HepG2 (cell line): ENCODE measurements around the gene PRMT5. TPM values are rescaled to one million over a fixed set of nuclear protein-coding genes. Genes with fewer than 3 reads are reported as not detected.

Experiments used
- ATF6 ChIP-seq: sonication (generic); formaldehyde crosslinking; conservative IDR thresholded peaks from 2 replicates; pipeline ENCODE4 v1.4.0; 2020; ENCODE audit warnings: missing genetic modification reagents
- KDM2A ChIP-seq: sonication (generic); formaldehyde crosslinking; IDR thresholded peaks from 2 replicates; pipeline ENCODE4 v1.4.0; 2020; ENCODE audit warnings: low read depth, missing genetic modification reagents, borderline replicate concordance
- PAWR ChIP-seq: sonication (generic); formaldehyde crosslinking; IDR thresholded peaks from 2 replicates; pipeline ENCODE4 v1.4.0; 2020; ENCODE audit warnings: missing genetic modification reagents, mild to moderate bottlenecking, borderline replicate concordance
- RBM39 ChIP-seq: fragments of 200-400 bp; formaldehyde crosslinking; IDR thresholded peaks from one replicate; pipeline ENCODE4 v1.6.1; 2018; ENCODE audit warnings: antibody characterized with exemption, mild to moderate bottlenecking, low read depth, low read length; ENCODE audit not compliant: poor library complexity, severe bottlenecking
- SP1 ChIP-seq, 2 experiments: fragments of 450-650 bp in 1 of 2; sonication (generic) in 1 of 2; formaldehyde crosslinking in 1 of 2; IDR thresholded peaks; 2 replicates each; pipeline versions ENCODE4 v1.4.0 to v1.6.1; 2016 to 2020; ENCODE audit warnings: missing genetic modification reagents in 1 of 2
- ZKSCAN1 ChIP-seq: fragments of 150-350 bp; IDR thresholded peaks from 2 replicates; pipeline ENCODE4 v1.6.1; 2014; ENCODE audit warnings: low read length
- ZNF207 ChIP-seq: fragments of 450-650 bp; IDR thresholded peaks from 2 replicates; pipeline ENCODE4 v1.6.1; 2016; ENCODE audit warnings: antibody characterized with exemption, borderline replicate concordance
- ZNF260 ChIP-seq: sonication (generic); formaldehyde crosslinking; IDR thresholded peaks from 2 replicates; pipeline ENCODE4 v1.4.0; 2020; ENCODE audit warnings: missing genetic modification reagents, low read depth, mild to moderate bottlenecking, borderline replicate concordance
- ZNF343 ChIP-seq: sonication (generic); formaldehyde crosslinking; IDR thresholded peaks from 2 replicates; pipeline ENCODE4 v1.4.0; 2020; ENCODE audit warnings: mild to moderate bottlenecking, missing genetic modification reagents
- ZNF570 ChIP-seq: sonication (generic); formaldehyde crosslinking; IDR thresholded peaks from 2 replicates; pipeline ENCODE4 v1.4.0; 2020; ENCODE audit warnings: mild to moderate bottlenecking, missing genetic modification reagents, borderline replicate concordance
- ZNF639 ChIP-seq: conservative IDR thresholded peaks from 2 replicates; pipeline ENCODE4 v1.6.1; 2018; ENCODE audit warnings: missing genetic modification reagents
- ZNF646 ChIP-seq: sonication (generic); formaldehyde crosslinking; IDR thresholded peaks from 2 replicates; pipeline ENCODE4 v1.9.0; 2021; ENCODE audit warnings: mild to moderate bottlenecking, missing genetic modification reagents
- ZNF710 ChIP-seq: sonication (generic); formaldehyde crosslinking; IDR thresholded peaks from 2 replicates; pipeline ENCODE4 v1.5.0; 2020; ENCODE audit warnings: mild to moderate bottlenecking, missing genetic modification reagents, borderline replicate concordance
- ZNF773 ChIP-seq: sonication (generic); formaldehyde crosslinking; IDR thresholded peaks from 2 replicates; pipeline ENCODE4 v1.4.0; 2020; ENCODE audit warnings: missing genetic modification reagents, borderline replicate concordance
- ZNF780A ChIP-seq: sonication (generic); formaldehyde crosslinking; IDR thresholded peaks from 2 replicates; pipeline ENCODE4 v1.8.0; 2022; ENCODE audit warnings: mild to moderate bottlenecking, missing genetic modification reagents, moderate library complexity
- polyA plus RNA-seq, 8 experiments: library from polyadenylated mRNA; depleted of rRNA in 3 of 8; stranded (reverse) in 7 of 8; unstranded in 1 of 8; fragments of >200 nt; fragmentation: Illumina TruSeq in 4 of 8; extraction: Trizol in 4 of 8; gene quantifications; 2 replicates each; pipeline versions ENCODE4 v1.2.1 to v1.2.3, GENCODE V29; 2011 to 2016; ENCODE audit warnings: low read depth in 4 of 8, missing spikeins in 1 of 8, mixed read lengths in 1 of 8; ENCODE audit not compliant: insufficient read depth in 1 of 8
- total RNA-seq, 5 experiments: library from RNA; depleted of rRNA; stranded (reverse); fragments of >200 nt; fragmentation: Illumina TruSeq; extraction: Trizol; gene quantifications; 2 replicates each; pipeline ENCODE4 v1.2.3, GENCODE V29; 2016; ENCODE audit warnings: low read depth in 1 of 5

Gene PRMT5
- total and polyA plus RNA-seq, 2 of the 13 experiments (the other 11 are each of a cell fraction or from before 2014, with no cell fraction given) = 210 to 354 TPM

- TF ChIP-seq ZNF646 (CRISPR knock-in tag) (no peak), SP1 (IDR thresholded peaks at IDR 0.05) (no peak), SP1 (CRISPR knock-in tag; IDR thresholded peaks at IDR 0.05) (peak; percentile 88), ZNF710 (CRISPR knock-in tag) (peak; percentile 92; the same call in 1 of the 2 replicates), RBM39 (peak; percentile 99), ZNF207 (no peak), KDM2A (CRISPR knock-in tag) (peak; percentile 100), ZKSCAN1 (peak; percentile 88), ZNF343 (CRISPR knock-in tag) (peak; percentile 93), ZNF773 (CRISPR knock-in tag) (peak; percentile 93; the same call in 1 of the 2 replicates), ZNF260 (CRISPR knock-in tag) (no peak), ZNF570 (CRISPR knock-in tag) (peak; percentile 16; the same call in 1 of the 2 replicates), ZNF639 (CRISPR knock-in tag) (peak; percentile 88), ATF6 (CRISPR knock-in tag) (peak; percentile 95; the same call in 1 of the 2 replicates), ZNF780A (peak; percentile 97), PAWR (CRISPR knock-in tag) (no peak)
Measured at GRCh38 chr14:22929104-22929960, at the start of gene PRMT5 (continued).
